Epithelial cell of esophagus (primary cell): ENCODE results near the gene NKAIN4.

ENCODE experiments used
- DNase-seq: peaks from one replicate; pipeline ENCODE4 v3.0.0; 2010; ENCODE audit warnings: low read depth
- H3K4me3 ChIP-seq: 2 replicates; pipeline ENCODE4 v1.5.1; 2011; ENCODE audit warnings: mild to moderate bottlenecking, low read length, control low read depth
- TF ChIP-seq, protein P1 (sequence below): IDR thresholded peaks from 2 replicates; pipeline ENCODE4 v1.5.1; 2011; ENCODE audit warnings: low read depth, mild to moderate bottlenecking, low read length, control low read depth, inconsistent platforms; ENCODE audit not compliant: insufficient read depth; ENCODE audit errors: missing control alignments

NKAIN4 gene

GRCh38 chr20:63292904-63293303, 38.6 kb upstream of the NKAIN4 start, which contains the start of gene COL20A1:
COL20A1 (plus strand) TSS chr20:63293186; CDS start chr20:63295108, 1,922 bp downstream.
- TF ChIP-seq, protein P1, sequence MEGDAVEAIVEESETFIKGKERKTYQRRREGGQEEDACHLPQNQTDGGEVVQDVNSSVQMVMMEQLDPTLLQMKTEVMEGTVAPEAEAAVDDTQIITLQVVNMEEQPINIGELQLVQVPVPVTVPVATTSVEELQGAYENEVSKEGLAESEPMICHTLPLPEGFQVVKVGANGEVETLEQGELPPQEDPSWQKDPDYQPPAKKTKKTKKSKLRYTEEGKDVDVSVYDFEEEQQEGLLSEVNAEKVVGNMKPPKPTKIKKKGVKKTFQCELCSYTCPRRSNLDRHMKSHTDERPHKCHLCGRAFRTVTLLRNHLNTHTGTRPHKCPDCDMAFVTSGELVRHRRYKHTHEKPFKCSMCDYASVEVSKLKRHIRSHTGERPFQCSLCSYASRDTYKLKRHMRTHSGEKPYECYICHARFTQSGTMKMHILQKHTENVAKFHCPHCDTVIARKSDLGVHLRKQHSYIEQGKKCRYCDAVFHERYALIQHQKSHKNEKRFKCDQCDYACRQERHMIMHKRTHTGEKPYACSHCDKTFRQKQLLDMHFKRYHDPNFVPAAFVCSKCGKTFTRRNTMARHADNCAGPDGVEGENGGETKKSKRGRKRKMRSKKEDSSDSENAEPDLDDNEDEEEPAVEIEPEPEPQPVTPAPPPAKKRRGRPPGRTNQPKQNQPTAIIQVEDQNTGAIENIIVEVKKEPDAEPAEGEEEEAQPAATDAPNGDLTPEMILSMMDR = no peak

DNA sequence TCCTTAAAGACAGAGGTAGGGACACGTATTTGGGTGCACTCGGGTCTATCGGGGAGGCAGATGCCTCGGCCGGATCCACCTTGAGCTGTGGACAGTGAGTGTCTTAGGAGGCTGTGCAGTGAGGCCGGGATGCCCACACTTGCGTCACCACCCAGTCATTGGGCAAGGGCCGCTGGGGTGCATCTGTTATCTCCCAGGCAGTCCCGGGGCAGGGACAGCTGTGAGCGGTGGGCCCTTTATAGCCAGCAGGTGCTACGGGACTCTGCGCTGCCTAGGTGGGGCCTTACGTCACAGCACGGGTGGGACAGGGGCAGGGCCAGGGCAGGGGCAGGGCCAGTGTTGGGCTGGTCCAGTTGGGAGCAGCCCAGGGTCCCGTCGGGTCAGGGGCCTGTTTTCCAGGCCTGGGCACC, 38.0 kb upstream of the NKAIN4 start:
- TF ChIP-seq, protein P1 = no peak
- H3K4me3 ChIP-seq = no peak overlapping the region
- DNase-seq = no peak

More at GRCh38 chr20:63292904-63293303, 38.6 kb upstream of the NKAIN4 start, which contains the start of gene COL20A1:
- no peak within 1 kb of the TSS for H3K4me3 ChIP-seq
- DNase-seq = no peak

DNA sequence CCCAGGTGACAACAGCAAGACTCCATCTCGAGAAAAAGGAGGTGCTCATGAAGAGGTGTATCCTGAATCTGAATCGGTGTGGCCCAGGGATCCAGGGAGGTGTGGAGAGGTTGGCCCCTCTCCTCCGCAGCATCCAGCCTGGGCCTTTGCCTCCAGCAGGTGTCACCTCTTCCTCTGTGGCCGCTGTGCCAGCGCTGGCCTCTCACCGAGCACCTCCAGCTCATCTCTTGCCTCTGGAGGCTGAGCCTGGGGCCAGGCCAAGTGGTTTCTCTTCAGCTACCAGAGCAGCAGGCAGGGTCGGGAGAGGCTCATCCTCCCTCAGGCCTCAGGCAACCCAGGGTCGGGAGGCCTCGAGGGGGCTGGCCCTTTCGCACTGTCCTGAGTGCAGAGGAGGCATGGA, 37.5 kb upstream of the NKAIN4 start:
- TF ChIP-seq, protein P1 = no peak
- no peak for DNase-seq
- H3K4me3 ChIP-seq = no peak overlapping the region

DNA sequence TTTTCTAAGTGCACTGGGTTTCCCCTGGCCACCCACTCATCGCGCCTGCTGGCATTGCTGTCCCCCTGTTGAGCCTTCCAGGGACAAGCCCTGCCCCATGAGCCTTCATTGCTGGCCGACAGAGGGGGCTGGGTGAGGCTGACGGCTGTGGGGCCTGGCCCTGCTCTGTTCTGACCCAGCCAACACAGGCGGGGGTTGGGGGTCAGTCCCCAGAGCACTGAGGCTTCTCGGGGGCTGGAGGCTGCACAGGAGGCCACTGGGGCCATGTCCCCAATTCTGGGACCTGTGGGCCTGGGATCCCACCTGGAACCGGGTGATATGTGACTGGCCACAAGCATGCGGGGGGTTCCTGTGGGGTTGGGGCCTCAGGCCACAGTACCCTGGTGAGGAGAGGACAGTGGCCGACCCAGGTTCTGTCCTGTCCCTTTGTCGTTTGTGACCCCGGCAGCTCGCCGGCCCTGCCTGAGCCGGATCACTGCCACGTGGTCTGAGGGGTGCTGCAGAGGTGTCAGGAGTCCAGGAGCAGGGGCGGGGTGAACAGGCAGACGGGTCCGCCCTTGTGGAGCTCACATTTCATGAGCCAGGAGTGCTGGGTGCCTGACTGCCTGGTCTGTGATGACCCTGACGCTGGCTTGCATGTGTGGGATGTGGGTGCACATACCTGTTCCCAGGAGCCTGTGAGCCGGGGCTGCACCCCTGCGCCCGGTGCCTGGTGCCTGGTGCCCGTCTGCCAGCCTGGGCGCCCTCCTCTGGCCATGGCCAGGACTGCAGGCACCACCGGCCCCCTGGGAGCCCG, 36.6 kb upstream of the NKAIN4 start:
- H3K4me3 ChIP-seq = no peak overlapping the region
- peak; percentile 55 for DNase-seq
- TF ChIP-seq, protein P1 = peak; percentile 61

DNA sequence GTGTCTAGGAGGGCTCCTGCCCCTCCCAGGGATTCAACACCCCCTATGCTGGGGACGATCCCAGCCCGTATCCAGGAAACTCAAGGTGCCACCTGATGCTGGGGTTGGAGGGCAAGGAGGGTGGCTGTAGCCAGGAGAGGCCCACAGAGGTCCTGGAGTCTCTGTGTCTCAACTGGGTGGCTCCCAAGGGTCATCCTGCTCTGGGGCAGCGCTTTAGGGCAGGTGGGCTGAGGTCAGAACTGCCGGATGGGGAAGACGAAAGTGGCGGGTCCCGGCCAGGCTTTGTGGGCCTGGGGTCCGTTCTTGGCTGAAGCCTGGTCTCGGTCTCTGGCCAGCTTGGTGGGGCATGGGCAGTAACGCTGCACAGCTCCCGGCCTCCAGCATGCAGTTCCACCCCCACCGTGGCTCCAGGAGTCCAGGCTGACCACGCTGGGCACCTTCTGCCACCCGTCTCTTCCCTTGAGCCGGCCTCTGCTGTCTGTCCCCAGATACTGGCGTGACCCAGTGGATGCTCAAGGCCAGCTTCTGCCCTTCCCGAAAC, 35.9 kb upstream of the NKAIN4 start:
- TF ChIP-seq, protein P1 = no peak
- no peak overlapping the region for H3K4me3 ChIP-seq
- DNase-seq = no peak

- TF ChIP-seq, protein P1 = no peak
- DNase-seq = no peak
- no peak overlapping the region for H3K4me3 ChIP-seq
Observed at GRCh38 chr20:63289311-63290135, 35.3 kb upstream of the NKAIN4 start.
